H1 (cell line): ENCODE measurements around the gene NEURL1. TPM values are rescaled to one million over a fixed set of nuclear protein-coding genes. Genes with fewer than 3 reads are reported as not detected.

Experiments
- CTCF ChIA-PET: fragments of 300-600 bp; sonication (Branson Sonifier 250); formaldehyde crosslinking; loops from one replicate; lab custom pipeline; 2021; ENCODE audit not compliant: partially characterized antibody; lab: Charles Lee
- POLR2A ChIA-PET: fragments of 300-600 bp; sonication (Branson Sonifier 250); formaldehyde crosslinking; loops from one replicate; lab custom pipeline; 2021; ENCODE audit warnings: inconsistent platforms; ENCODE audit not compliant: partially characterized antibody; lab: Charles Lee
- DNase-seq, 2 experiments: peaks; one replicate each; pipeline versions ENCODE4 v3.0.0 to v3.0.0-alpha.2; 2010 to 2022; ENCODE audit warnings: low spot score in 2 of 2, low read depth in 1 of 2, mixed read lengths in 1 of 2
- FAIRE-seq: peaks from 2 replicates; lab custom pipeline; 2011; peaks lifted over from hg19 to GRCh38; lab: Jason Lieb, UNC
- H2AFZ ChIP-seq: 2 replicates; pipeline ENCODE4 v1.8.1; 2012; ENCODE audit warnings: low read length, inconsistent platforms
- H2AK5ac ChIP-seq: 2 replicates; pipeline ENCODE4 v1.6.1; 2013; ENCODE audit warnings: low read depth, low read length
- H2BK120ac ChIP-seq: replicated peaks from 2 replicates; pipeline ENCODE3; 2013; ENCODE audit warnings: low read depth, low read length, inconsistent platforms
- H2BK12ac ChIP-seq: 2 replicates; pipeline ENCODE4 v1.6.1; 2013; ENCODE audit warnings: low read depth, low read length
- H2BK15ac ChIP-seq: 2 replicates; pipeline ENCODE4 v1.6.1; 2013; ENCODE audit warnings: low read length
- H2BK20ac ChIP-seq: 2 replicates; pipeline ENCODE4 v1.6.1; 2013; ENCODE audit warnings: low read length
- H2BK5ac ChIP-seq: 2 replicates; pipeline ENCODE4 v1.6.1; 2013; ENCODE audit warnings: low read depth, low read length
- H3K14ac ChIP-seq: 2 replicates; pipeline ENCODE4 v1.6.1; 2013; ENCODE audit warnings: inconsistent platforms; ENCODE audit not compliant: insufficient read length
- H3K18ac ChIP-seq: 2 replicates; pipeline ENCODE4 v1.6.1; 2013; ENCODE audit warnings: low read length; ENCODE audit errors: extremely low read depth
- H3K23ac ChIP-seq: 2 replicates; pipeline ENCODE4 v1.6.1; 2013; ENCODE audit warnings: inconsistent platforms; ENCODE audit not compliant: insufficient read length
- H3K23me2 ChIP-seq: 2 replicates; pipeline ENCODE4 v1.6.1; 2013; ENCODE audit warnings: low read depth, low read length
- H3K27ac ChIP-seq: 2 replicates; pipeline ENCODE4 v1.6.1; 2011; ENCODE audit warnings: low read depth, low read length, inconsistent platforms
- H3K27me3 ChIP-seq, 4 experiments: replicated peaks in 1 of 4; 1 replicate in 1 of 4; 2 replicates in 3 of 4; pipeline versions ENCODE4 v1.6.1 to v1.8.1; 2011 to 2013; ENCODE audit warnings: low read length in 3 of 4, mild to moderate bottlenecking in 3 of 4, inconsistent platforms in 2 of 4, mixed read lengths in 2 of 4, moderate library complexity in 1 of 4; ENCODE audit not compliant: control insufficient read depth in 3 of 4, insufficient read depth in 3 of 4; ENCODE audit errors: extremely low read depth in 1 of 4
- H3K36me3 ChIP-seq, 4 experiments: 2 replicates each; pipeline versions ENCODE4 v1.6.1 to v1.8.1; 2011 to 2013; ENCODE audit warnings: mild to moderate bottlenecking in 4 of 4, low read length in 3 of 4, moderate library complexity in 2 of 4, control low read depth in 1 of 4, inconsistent platforms in 1 of 4; ENCODE audit not compliant: insufficient read depth in 4 of 4, control insufficient read depth in 2 of 4
- H3K4ac ChIP-seq: replicated peaks from 2 replicates; pipeline ENCODE3; 2013; ENCODE audit warnings: low read length, low read depth, mixed read lengths, inconsistent platforms; ENCODE audit not compliant: insufficient read length
- H3K4me1 ChIP-seq, 4 experiments: replicated peaks in 1 of 4; 1 replicate in 1 of 4; 2 replicates in 3 of 4; pipeline versions ENCODE4 v1.6.1 to v1.8.1; 2011 to 2013; ENCODE audit warnings: low read length in 3 of 4, inconsistent platforms in 2 of 4, mixed read lengths in 1 of 4; ENCODE audit not compliant: insufficient read depth in 4 of 4, control insufficient read depth in 3 of 4
- H3K4me2 ChIP-seq, 2 experiments: 2 replicates each; pipeline versions ENCODE4 v1.6.1 to v1.8.1; 2011 to 2013; ENCODE audit warnings: low read depth in 2 of 2, low read length in 2 of 2, control low read depth in 1 of 2, inconsistent platforms in 1 of 2, mild to moderate bottlenecking in 1 of 2; ENCODE audit not compliant: insufficient read depth in 1 of 2
- H3K4me3 ChIP-seq, 4 experiments: fragments of 200-600, 300-600 bp in 1 of 4; sonication (generic), shearing (Covaris generic), sonication (Bioruptor Twin) in 1 of 4; 2 replicates each; pipeline versions ENCODE4 v1.5.1 to v1.8.1; 2011 to 2016; ENCODE audit warnings: low read length in 4 of 4, low read depth in 3 of 4, control low read depth in 2 of 4, inconsistent platforms in 2 of 4, mild to moderate bottlenecking in 2 of 4, mixed read lengths in 1 of 4, moderate library complexity in 1 of 4; ENCODE audit not compliant: insufficient read depth in 2 of 4; ENCODE audit errors: extremely low read depth in 1 of 4
- H3K56ac ChIP-seq: replicated peaks from 2 replicates; pipeline ENCODE3; 2013; ENCODE audit warnings: low read depth, mild to moderate bottlenecking, mixed read lengths, low read length, inconsistent platforms; ENCODE audit not compliant: insufficient read length
- H3K79me1 ChIP-seq: 2 replicates; pipeline ENCODE4 v1.6.1; 2013; ENCODE audit warnings: low read depth, low read length, control low read depth
- H3K79me2 ChIP-seq, 2 experiments: 2 replicates each; pipeline versions ENCODE4 v1.6.1 to v1.8.1; 2012 to 2013; ENCODE audit warnings: low read length in 2 of 2, mild to moderate bottlenecking in 2 of 2, inconsistent platforms in 1 of 2; ENCODE audit not compliant: insufficient read depth in 2 of 2, control insufficient read depth in 1 of 2
- H3K9ac ChIP-seq, 4 experiments: replicated peaks in 1 of 4; 1 replicate in 1 of 4; 2 replicates in 3 of 4; pipeline versions ENCODE4 v1.6.1 to v1.8.1; 2011 to 2013; ENCODE audit warnings: low read depth in 3 of 4, low read length in 3 of 4, control low read depth in 2 of 4, mild to moderate bottlenecking in 2 of 4, moderate library complexity in 2 of 4, inconsistent platforms in 1 of 4; ENCODE audit errors: extremely low read depth in 1 of 4
- H3K9me3 ChIP-seq, 2 experiments: 2 replicates each; pipeline versions ENCODE4 v1.6.1 to v1.8.1; 2012 to 2013; ENCODE audit warnings: mild to moderate bottlenecking in 2 of 2, moderate library complexity in 2 of 2, control low read depth in 1 of 2, inconsistent platforms in 1 of 2, low read depth in 1 of 2, low read length in 1 of 2, mixed read lengths in 1 of 2; ENCODE audit not compliant: insufficient read depth in 2 of 2
- H4K20me1 ChIP-seq, 2 experiments: replicated peaks in 1 of 2; 2 replicates each; pipeline versions ENCODE3 to v1.8.1; 2011 to 2013; ENCODE audit warnings: inconsistent platforms in 2 of 2, low read length in 2 of 2, mild to moderate bottlenecking in 1 of 2; ENCODE audit not compliant: insufficient read depth in 2 of 2, control insufficient read depth in 1 of 2
- H4K5ac ChIP-seq: 2 replicates; pipeline ENCODE4 v1.6.1; 2013; ENCODE audit warnings: low read length, low read depth, mixed read lengths, inconsistent platforms; ENCODE audit not compliant: insufficient read length
- H4K8ac ChIP-seq: 2 replicates; pipeline ENCODE4 v1.8.0; 2013; ENCODE audit warnings: mild to moderate bottlenecking, moderate library complexity, low read length, inconsistent platforms; ENCODE audit not compliant: insufficient read depth; ENCODE audit errors: extremely low read depth
- H4K91ac ChIP-seq: replicated peaks from 2 replicates; pipeline ENCODE3; 2013; ENCODE audit warnings: low read length, mixed read lengths, inconsistent platforms; ENCODE audit not compliant: insufficient read length
- ATF3 ChIP-seq: IDR thresholded peaks from 2 replicates; pipeline ENCODE4 v1.6.1; 2011; ENCODE audit warnings: low read depth, mild to moderate bottlenecking, low read length; ENCODE audit not compliant: insufficient read depth
- CEBPB ChIP-seq: IDR thresholded peaks from 2 replicates; pipeline ENCODE4 v1.6.1; 2012; ENCODE audit warnings: low read depth, low read length
- GTF2F1 ChIP-seq: IDR thresholded peaks from 2 replicates; pipeline ENCODE4 v1.6.1; 2012; ENCODE audit warnings: low read depth, low read length, improper control_type of control experiment, borderline replicate concordance
- HDAC6 ChIP-seq: IDR thresholded peaks from one replicate; pipeline ENCODE4 v1.7.1; 2012; ENCODE audit warnings: low read depth, mild to moderate bottlenecking, inconsistent platforms, low read length, moderate library complexity
- NRF1 ChIP-seq: IDR thresholded peaks from 2 replicates; pipeline ENCODE4 v1.6.1; 2011; ENCODE audit warnings: mild to moderate bottlenecking, low read depth, low read length, improper control_type of control experiment
- POLR2AphosphoS5 ChIP-seq: IDR thresholded peaks from 2 replicates; pipeline ENCODE4 v1.6.1; 2011; ENCODE audit warnings: low read depth, low read length
- RXRA ChIP-seq: IDR thresholded peaks from 2 replicates; pipeline ENCODE4 v1.6.1; 2011; ENCODE audit warnings: low read depth, mild to moderate bottlenecking, low read length, moderate library complexity; ENCODE audit not compliant: insufficient read depth
- SP4 ChIP-seq: IDR thresholded peaks from 2 replicates; pipeline ENCODE4 v1.6.1; 2012; ENCODE audit warnings: low read length, inconsistent platforms
- TAF7 ChIP-seq: optimal IDR thresholded peaks from 2 replicates; pipeline ENCODE3; 2011; ENCODE audit warnings: low read depth, mild to moderate bottlenecking, inconsistent platforms, low read length, moderate library complexity, borderline replicate concordance
- TCF12 ChIP-seq: IDR thresholded peaks from 2 replicates; pipeline ENCODE4 v1.6.1; 2011; ENCODE audit warnings: low read depth, mild to moderate bottlenecking, low read length
- ZNF274 ChIP-seq: IDR thresholded peaks from 2 replicates; pipeline ENCODE4 v1.7.0; 2012; ENCODE audit warnings: low read length, borderline replicate concordance; ENCODE audit errors: extremely low read depth
- WGBS, 2 experiments: shearing (Covaris generic) in 1 of 2; methylation state at CpG; one replicate each; pipeline versions ENCODE4 v1.1.6 to v1.1.7; 2013 to 2015; ENCODE audit warnings: low lambda C conversion rate in 2 of 2, mixed read lengths in 2 of 2, inconsistent platforms in 1 of 2, low coverage in 1 of 2, missing lambda C conversion rate in 1 of 2; ENCODE audit not compliant: insufficient replicate concordance in 2 of 2, insufficient coverage in 1 of 2, insufficient read length in 1 of 2; ENCODE audit errors: extremely low coverage in 1 of 2, missing lambda C conversion rate in 1 of 2; 5-methylcytosine and 5-hydroxymethylcytosine counted together
- polyA plus RNA-seq, 7 experiments: library from polyadenylated mRNA; depleted of rRNA in 3 of 7; stranded (reverse) in 5 of 7; unstranded in 2 of 7; fragments of >200 nt in 5 of 7; fragments of 200-250 nt in 2 of 7; gene quantifications; 1 replicate in 5 of 7; 2 replicates in 1 of 7; 4 replicates in 1 of 7; pipeline versions ENCODE4 v1.2.1 to v1.2.3, GENCODE V29; 2011 to 2013; ENCODE audit warnings: missing spikeins in 2 of 7, mixed read lengths in 2 of 7
- total RNA-seq: library from RNA; stranded (reverse); fragmentation: NEBNext Ultra II Directional; extraction: Animal tissue kit (Norgen Biotek cat#: 25700); gene quantifications from 2 replicates; pipeline ENCODE4 v1.2.1, GENCODE V29; 2021

Gene NEURL1
- total and polyA plus RNA-seq, 2 of the 8 experiments (the other 6 are each of a cell fraction or from before 2014, with no cell fraction given), result 0.54 to 0.58 TPM

- no peaks in the 10 kb centered on the region for H4K20me1 ChIP-seq
- no peak overlapping the region for H3K4me2 ChIP-seq
- no peak overlapping the region for H4K91ac ChIP-seq
- H3K9ac ChIP-seq, result no peak overlapping the region
- H3K4ac ChIP-seq, result no peak overlapping the region
- no peak overlapping the region for H3K14ac ChIP-seq
- H3K27ac ChIP-seq, result no peak overlapping the region
- no peak overlapping the region for H2AFZ ChIP-seq
- CTCF ChIA-PET, result interaction anchor here (1.0 to 10.0 kb wide), 2 partner anchors 31 to 54 kb away, joined by 3 to 95 read pairs; no protein-coding TSS in a partner anchor
- no peak overlapping the region for H2BK20ac ChIP-seq
- no peak overlapping the region for H3K18ac ChIP-seq
- no peak overlapping the region for H4K5ac ChIP-seq
- no peak overlapping the region for H2BK12ac ChIP-seq
- no peaks in the 10 kb centered on the region; a peak in 1 of 4 replicates for H3K79me2 ChIP-seq
- TF ChIP-seq TCF12, result no peak
- TF ChIP-seq RXRA, result no peak
- TF ChIP-seq ATF3, result no peak
- TF ChIP-seq SP4, result no peak
- no peak for TF ChIP-seq GTF2F1
- TF ChIP-seq POLR2AphosphoS5, result no peak
- TF ChIP-seq NRF1, result no peak
- no peak for TF ChIP-seq TAF7
- no peak for TF ChIP-seq ZNF274
- TF ChIP-seq HDAC6, result no peak
- no peak for TF ChIP-seq CEBPB
- H3K23me2 ChIP-seq, result no peaks in the 10 kb centered on the region
- no peak overlapping the region for H3K23ac ChIP-seq
- no peak for FAIRE-seq
- H2BK120ac ChIP-seq, result no peak overlapping the region
- H3K9me3 ChIP-seq, result no peaks in the 10 kb centered on the region
- POLR2A ChIA-PET, result interaction anchor here (1.1 to 1.3 kb wide), 2 partner anchors 13 to 46 kb away, joined by 3 read pairs; no protein-coding TSS in a partner anchor
- H3K27me3 ChIP-seq, result no peaks in the 10 kb centered on the region
- 88% methylated on average over 7 of the region's 7 CpGs; no CpG with 5 or more reads in 1 of the 2 experiments for WGBS, 2 experiments
- H3K4me1 ChIP-seq, result peaks cover 8 to 20% (median 15%) of the 10 kb centered on the region in 4 experiments
- H4K8ac ChIP-seq, result no peak overlapping the region; the same call in 1 of the 2 replicates
- no peak overlapping the region for H3K56ac ChIP-seq
- H3K79me1 ChIP-seq, result peaks cover 4% of the 10 kb centered on the region; the same call in 1 of the 2 replicates
- no peak overlapping the region for H2AK5ac ChIP-seq
- no peak overlapping the region for H2BK5ac ChIP-seq
- no peaks in the 10 kb centered on the region for H3K36me3 ChIP-seq
- no peak for DNase-seq
- H2BK15ac ChIP-seq, result no peak overlapping the region
- H3K4me3 ChIP-seq, result no peak overlapping the region
Observed at GRCh38 chr10:103632247-103632642, 138.7 kb downstream of the NEURL1 start.
